Activated T-helper 17 cell treated with anti-CD3 and anti-CD28 coated beads, Interleukin-2, amount 50 U/mL, for 72 hours (primary cell): ENCODE measurements around the gene RIC1. TPM values are rescaled to one million over a fixed set of nuclear protein-coding genes. Genes with fewer than 3 reads are reported as not detected.

Source experiments
- ATAC-seq: fragments of 150-1000 bp; cut with Tn5 transposase; replicated peaks from 2 replicates; pipeline ENCODE4 v1.10.0; 2021; ENCODE audit warnings: mild to moderate bottlenecking, moderate library complexity
- H3K27ac Mint-ChIP-seq: one replicate; pipeline ENCODE4 v1.8.0; 2022; ENCODE audit warnings: mixed read lengths
- H3K27me3 Mint-ChIP-seq: one replicate; pipeline ENCODE4 v1.8.0; 2022; ENCODE audit warnings: mixed read lengths
- H3K36me3 Mint-ChIP-seq: one replicate; pipeline ENCODE4 v1.8.0; 2022; ENCODE audit warnings: low read depth, mild to moderate bottlenecking, mixed read lengths
- H3K4me1 Mint-ChIP-seq: one replicate; pipeline ENCODE4 v1.8.0; 2022; ENCODE audit warnings: mixed read lengths
- H3K4me3 Mint-ChIP-seq: one replicate; pipeline ENCODE4 v1.8.0; 2022; ENCODE audit warnings: mild to moderate bottlenecking, mixed read lengths
- H3K9me3 Mint-ChIP-seq: one replicate; pipeline ENCODE4 v1.8.0; 2022; ENCODE audit warnings: mixed read lengths
- total RNA-seq, 2 donors: library from RNA; stranded (reverse); gene quantifications; one replicate each; pipeline ENCODE4 v1.2.3, GENCODE V29; 2022

The RIC1 gene
- total RNA-seq, 2 donors from 2014 or later, result 20.1 to 20.3 TPM

DNA sequence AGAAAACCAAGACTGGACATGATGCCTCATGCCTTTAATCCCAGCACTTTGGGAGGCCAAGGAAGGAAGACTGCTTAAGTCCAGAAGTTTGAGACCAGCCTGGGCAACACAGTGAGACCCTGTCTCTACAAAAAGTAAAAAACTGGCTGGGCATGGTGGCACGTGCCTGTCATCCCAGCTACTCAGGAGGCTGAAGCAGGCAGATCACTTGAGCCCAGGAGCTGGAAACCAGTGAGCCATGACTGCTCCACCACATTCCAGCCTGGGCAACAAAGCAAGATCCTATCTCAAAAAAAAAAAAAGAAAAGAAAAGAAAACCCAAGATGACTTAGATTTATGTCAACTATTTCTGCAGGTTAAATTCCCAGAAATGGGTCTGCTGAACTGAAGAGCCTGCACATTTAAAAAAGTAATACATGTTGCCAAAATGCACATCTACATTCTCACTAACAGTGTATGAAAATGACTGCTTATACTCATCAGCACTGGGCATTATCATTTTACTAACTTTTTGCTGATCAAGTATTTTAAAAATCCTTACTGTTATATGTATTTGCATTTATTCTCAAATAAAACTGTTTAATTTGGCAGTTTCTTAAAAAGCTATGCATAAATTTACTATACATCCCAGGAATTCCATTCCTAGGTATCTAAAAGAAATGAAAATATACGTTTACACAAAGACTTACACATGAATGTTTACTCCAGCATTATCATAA, 189.7 kb downstream of the RIC1 start:
- Mint-ChIP-seq H3K27me3 (no peaks in the 10 kb centered on the region), H3K36me3 (peaks cover 65% of the 10 kb centered on the region), H3K4me3 (no peak overlapping the region), H3K9me3 (no peaks in the 10 kb centered on the region), H3K4me1 (peaks cover 5% of the 10 kb centered on the region), H3K27ac (no peak overlapping the region)
- ATAC-seq, result no peak

DNA sequence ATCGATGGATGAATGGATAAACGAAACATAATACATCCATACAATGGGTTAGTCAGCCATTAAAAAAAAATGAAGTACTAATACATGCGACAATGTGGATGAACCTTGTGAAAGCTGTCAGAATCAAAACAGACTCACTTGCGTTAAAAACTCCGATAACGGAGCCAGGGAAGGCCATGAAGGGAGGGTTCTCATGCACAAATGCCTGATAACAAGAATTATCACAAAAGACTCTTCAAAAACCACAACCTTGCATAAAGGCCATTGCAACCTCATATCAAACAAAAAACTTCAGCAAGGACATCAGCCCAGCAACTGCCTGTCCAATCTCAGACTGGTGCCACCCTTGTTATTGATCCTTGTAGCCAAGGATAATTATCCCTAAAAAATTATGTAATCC, 190.3 kb downstream of the RIC1 start:
- Mint-ChIP-seq H3K4me1 (peaks cover 5% of the 10 kb centered on the region), H3K27ac (no peak overlapping the region), H3K36me3 (peaks cover 67% of the 10 kb centered on the region), H3K9me3 (no peaks in the 10 kb centered on the region), H3K4me3 (no peak overlapping the region), H3K27me3 (no peaks in the 10 kb centered on the region)
- ATAC-seq, result no peak

GRCh38 chr9:5820425-5820824, 191.5 kb downstream of the RIC1 start:
- Mint-ChIP-seq H3K27ac (no peak overlapping the region), H3K4me1 (peaks cover 7% of the 10 kb centered on the region), H3K27me3 (no peaks in the 10 kb centered on the region), H3K36me3 (peaks cover 68% of the 10 kb centered on the region), H3K9me3 (no peaks in the 10 kb centered on the region), H3K4me3 (no peak overlapping the region)
- no peak for ATAC-seq

GRCh38 chr9:5825223-5825622, 196.3 kb downstream of the RIC1 start:
- Mint-ChIP-seq H3K9me3 (no peaks in the 10 kb centered on the region), H3K36me3 (peaks cover 74% of the 10 kb centered on the region), H3K27me3 (no peaks in the 10 kb centered on the region), H3K4me1 (peaks cover 14% of the 10 kb centered on the region), H3K4me3 (no peak overlapping the region), H3K27ac (peak overlapping the region; percentile 20)
- ATAC-seq, result peak; percentile 44

Other genes with a start within 250 kb of the RIC1 start
- 10 to 100 TPM; 25.8 to 26.3 TPM for gene PLGRKT, start 191.2 kb upstream of the RIC1 start, total RNA-seq
- 10 to 100 TPM; 35.2 to 42.2 TPM for gene CD274, start 178.6 kb upstream of the RIC1 start, total RNA-seq
- 1 to 10 TPM; 1.2 to 1.5 TPM for gene PDCD1LG2, start 118.6 kb upstream of the RIC1 start, total RNA-seq
- gene ERMP1, start 204.0 kb downstream of the RIC1 start, total RNA-seq, result 10 to 100 TPM; 17.7 to 22.4 TPM